HuH-7 (cell line): ENCODE measurements around the gene GABRP.
"Not testable (repeated sequence)": the region's sequence is repeated elsewhere in the genome, so short reads cannot be mapped to it uniquely, and the experiment has no call there.

Experiments used
- DNase-seq: peaks from one replicate; pipeline ENCODE4 v3.0.0; 2011; ENCODE audit warnings: low spot score

Gene GABRP

GRCh38 chr5:170795154-170795553, 11.6 kb downstream of the GABRP start:
- DNase-seq: no peak

DNA sequence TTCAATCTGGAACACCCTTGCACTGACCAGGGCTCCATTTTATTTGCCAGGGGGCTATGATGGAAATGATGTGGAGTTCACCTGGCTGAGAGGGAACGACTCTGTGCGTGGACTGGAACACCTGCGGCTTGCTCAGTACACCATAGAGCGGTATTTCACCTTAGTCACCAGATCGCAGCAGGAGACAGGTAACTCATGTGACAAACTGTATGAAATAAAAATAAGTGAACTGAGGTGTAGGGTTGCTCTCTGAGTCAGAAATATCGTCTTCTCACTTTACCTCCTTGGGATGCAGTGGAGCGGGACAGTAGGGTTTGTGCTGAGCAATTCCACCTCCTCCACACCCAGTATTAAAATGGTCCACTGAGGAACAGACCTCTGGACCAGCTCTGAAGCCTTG, 22.1 kb downstream of the GABRP start:
- DNase-seq: no peak

- no peak for DNase-seq
Measured at GRCh38 chr5:170809551-170809950, 26.0 kb downstream of the GABRP start.

GRCh38 chr5:170811719-170812118, 28.2 kb downstream of the GABRP start:
- no peak for DNase-seq

DNA sequence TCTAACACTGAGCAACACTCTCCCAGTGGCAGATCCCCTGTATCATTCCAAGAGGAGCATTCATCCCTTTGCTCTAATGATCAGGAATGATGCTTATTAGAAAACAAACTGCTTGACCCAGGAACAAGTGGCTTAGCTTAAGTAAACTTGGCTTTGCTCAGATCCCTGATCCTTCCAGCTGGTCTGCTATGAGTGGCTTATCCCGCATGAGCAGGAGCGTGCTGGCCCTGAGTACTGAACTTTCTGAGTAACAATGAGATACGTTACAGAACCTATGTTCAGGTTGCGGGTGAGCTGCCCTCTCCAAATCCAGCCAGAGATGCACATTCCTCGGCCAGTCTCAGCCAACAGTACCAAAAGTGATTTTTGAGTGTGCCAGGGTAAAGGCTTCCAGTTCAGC, 29.7 kb downstream of the GABRP start:
- DNase-seq: no peak

- DNase-seq: no peak
Measured at GRCh38 chr5:170817195-170817594, 33.7 kb downstream of the GABRP start.

DNA sequence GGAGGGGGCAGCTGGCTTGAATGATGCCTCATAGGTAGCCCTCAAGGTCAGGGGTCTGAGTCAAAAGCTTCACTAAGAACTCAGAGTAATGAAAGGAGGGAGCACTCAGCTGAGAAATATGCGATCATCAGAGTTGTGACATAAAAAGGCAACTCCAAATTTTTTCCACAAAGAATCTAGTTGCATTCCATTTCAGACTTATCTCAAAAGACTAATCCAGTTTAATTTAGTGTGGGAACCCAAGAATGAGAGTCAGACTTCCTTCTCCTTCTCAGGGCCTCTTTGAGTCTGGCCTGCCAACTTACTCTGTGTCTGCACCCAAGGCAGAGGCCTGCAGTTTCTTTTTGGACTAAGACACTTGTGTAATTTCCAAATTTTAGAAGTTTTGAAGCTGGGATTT, 34.7 kb downstream of the GABRP start:
- DNase-seq: no peak

DNA sequence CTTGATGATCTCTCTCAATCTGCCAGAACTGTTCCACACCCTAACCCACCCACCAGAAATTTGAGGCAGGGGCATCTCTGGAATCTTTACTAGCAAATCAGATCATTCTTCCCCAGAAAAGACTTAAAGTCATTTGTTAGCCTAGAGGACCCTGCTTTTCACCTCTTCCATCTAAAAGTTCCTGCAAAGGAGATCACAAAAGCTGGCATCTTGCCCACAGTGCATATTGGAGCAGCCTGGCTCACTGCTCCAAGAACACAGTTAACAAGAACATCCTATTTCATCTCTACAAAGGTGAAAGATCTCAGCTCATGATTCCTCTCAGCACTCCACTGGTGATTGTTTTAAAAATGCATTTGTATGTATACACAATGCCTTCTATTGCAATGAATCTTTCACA, 36.3 kb downstream of the GABRP start:
- no peak for DNase-seq

- DNase-seq: no peak
Measured at GRCh38 chr5:170821257-170821800, 37.8 kb downstream of the GABRP start.

GRCh38 chr5:170826117-170826516, 42.6 kb downstream of the GABRP start:
- no peak for DNase-seq

- no peak for DNase-seq
Measured at GRCh38 chr5:170832241-170832640, 48.7 kb downstream of the GABRP start.

GRCh38 chr5:170833981-170834380, 50.5 kb downstream of the GABRP start:
- DNase-seq: not testable (repeated sequence)

DNA sequence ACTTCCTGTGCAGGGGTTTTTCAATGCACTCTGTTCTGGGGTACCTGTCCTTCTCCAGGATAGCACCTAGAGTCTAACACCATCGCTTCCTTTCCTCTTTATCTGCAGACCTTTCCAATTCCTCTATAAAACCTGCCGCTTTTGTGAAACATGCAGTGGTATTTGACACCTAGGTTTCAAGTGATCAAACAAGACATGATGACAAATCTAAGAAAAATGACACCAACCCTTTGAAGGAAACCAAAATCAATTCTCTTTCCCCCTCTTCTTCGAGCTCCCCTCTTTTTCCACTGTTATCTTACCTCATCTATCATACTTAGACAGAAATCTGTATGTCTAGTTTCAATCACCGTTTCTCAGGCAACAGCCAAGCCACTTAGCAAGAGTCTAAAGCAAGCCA, 52.7 kb downstream of the GABRP start:
- DNase-seq: no peak

GRCh38 chr5:170843870-170844269, 60.3 kb downstream of the GABRP start:
- no peak for DNase-seq

GRCh38 chr5:170844651-170845050, 61.1 kb downstream of the GABRP start:
- DNase-seq: no peak

DNA sequence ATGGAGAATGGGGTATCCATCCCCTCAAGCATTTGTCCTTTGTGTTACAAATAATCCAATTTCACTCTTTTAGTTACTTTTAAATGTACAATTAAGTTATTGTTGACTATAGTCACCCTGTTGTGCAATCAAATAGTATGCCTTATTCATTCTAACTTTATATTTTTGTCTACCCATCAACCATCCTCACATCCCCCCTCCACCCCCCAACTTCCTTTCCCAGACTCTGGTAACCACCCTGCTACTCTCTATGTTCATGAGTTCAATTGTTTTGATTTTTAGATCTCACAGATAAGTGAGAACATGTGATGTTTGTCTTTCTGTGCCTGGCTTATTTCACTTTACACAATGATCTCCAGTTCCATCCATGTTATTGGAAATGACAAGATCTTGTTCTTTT, 62.9 kb downstream of the GABRP start:
- DNase-seq: no peak

GRCh38 chr5:170846846-170847245, 63.3 kb downstream of the GABRP start:
- no peak for DNase-seq

DNA sequence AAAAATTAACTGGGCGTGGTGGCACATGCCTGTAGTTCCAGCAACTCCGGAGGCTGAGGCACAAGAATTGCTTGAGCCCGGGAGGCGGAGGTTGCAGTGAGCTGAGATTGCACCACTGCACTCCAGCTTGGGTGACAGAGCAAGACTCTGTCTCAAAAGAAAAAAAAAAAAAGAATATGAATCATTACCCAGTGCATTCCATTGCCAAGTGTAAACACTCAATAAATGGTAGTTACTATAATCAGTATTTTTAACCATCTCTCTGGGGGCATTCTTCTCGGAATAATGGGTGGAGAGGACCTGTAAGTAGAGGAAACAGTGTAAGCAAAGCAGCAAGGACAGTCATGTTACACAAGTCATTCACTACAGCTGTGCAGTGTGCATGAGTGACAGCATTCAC, 64.5 kb downstream of the GABRP start:
- no peak for DNase-seq

GRCh38 chr5:170849374-170849773, 65.8 kb downstream of the GABRP start:
- DNase-seq: no peak

DNA sequence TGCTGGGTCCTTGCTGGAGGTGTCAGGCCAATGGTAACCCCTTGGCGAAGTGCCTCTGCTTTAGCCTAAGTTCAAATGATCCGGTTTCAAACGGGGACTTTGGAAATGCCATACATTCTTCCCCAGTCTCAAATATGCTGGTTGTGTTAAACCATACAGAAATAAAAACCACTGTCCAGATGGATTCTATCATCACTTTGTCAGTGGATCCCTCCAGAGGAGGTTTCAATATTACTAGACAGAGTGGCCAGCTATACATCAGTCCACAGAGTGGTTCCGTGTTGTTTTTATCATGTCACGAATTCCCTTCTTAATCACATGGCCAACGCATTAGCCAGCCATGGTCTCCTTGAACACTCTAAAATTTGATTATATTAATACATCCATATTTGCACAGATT, 71.0 kb downstream of the GABRP start:
- no peak for DNase-seq

DNA sequence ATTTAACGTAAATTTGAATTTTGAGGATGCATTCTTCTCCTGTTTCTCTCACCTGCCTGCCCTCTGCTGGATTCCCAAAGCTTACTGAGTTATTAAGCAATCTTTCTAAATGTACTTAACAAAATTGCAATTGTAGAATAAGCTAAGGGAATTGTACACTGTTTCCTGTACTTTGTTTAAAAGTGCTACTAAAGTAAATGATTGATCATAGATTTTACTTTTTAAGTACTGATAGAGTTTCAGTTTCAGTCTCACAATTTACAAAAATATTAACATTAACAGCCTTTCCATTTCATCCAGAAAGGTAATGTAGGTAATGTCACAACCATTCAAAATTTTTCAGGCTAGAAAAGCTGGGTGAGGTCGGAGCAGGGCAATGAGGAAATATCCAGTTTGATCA, 73.5 kb downstream of the GABRP start:
- no peak for DNase-seq

GRCh38 chr5:170860415-170860814, 76.9 kb downstream of the GABRP start:
- DNase-seq: no peak

DNA sequence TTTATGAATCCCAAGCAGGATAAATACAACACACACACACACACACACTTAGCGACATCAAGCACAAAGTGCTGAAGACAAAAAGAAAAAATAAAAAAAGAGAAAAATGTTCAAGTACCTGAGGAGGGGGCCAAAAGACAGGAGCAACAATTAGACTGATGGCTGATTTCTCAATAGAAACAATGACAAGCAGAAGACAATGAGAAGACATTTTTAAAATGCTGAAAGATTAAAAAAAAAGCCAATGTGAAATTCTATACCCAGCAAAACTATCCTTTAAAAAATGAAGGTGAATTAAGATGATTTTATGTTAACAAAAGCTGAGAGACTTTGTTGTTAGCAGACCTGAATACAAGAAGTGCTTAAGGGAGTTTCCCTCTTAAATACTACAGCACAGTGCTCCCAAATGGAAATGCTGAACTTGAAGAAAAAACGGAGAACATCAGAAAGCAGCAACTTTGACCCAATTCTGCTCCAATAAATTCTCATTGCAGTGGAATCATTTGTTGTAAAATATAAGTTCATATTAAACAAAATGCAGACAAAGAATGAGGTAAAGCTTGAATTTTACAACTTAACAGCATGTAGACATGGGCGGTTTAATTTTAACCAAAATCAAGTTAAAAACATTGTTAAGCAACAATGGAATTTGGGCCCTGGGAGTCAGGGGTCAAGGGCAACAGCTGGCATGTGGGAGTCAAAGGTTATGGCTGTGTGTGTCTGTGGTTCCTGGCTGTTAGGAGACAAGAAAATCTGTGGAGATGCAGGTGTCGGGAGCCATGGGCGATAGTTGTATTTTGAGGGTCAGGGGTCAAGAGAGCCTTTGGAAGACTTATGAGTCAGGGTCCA, 77.5 kb downstream of the GABRP start:
- DNase-seq: no peak

- DNase-seq: no peak
Measured at GRCh38 chr5:170861667-170861916, 78.1 kb downstream of the GABRP start.
